GM20431 (cell line): ENCODE measurements around the gene ACBD7.

Experiments used
- in situ Hi-C: fragments of 300-500 bp; cut with MseI, MboI; formaldehyde crosslinking; loops from one replicate; pipeline ENCODE4 v1.15.0; 2020; ENCODE audit warnings: low sequenced_read_pairs; ENCODE audit not compliant: unreplicated experiment

Gene ACBD7

GRCh38 chr10:15027741-15028140 is 60.8 kb downstream of the ACBD7 start:
- in situ Hi-C loops, result no loop called here
